HS-27A (cell line): Measurements from ENCODE around the gene TMEM270.
"Not testable (repeated sequence)": the region's sequence is repeated elsewhere in the genome, so short reads cannot be mapped to it uniquely, and the experiment has no call there.

Experiments
- DNase-seq: peaks from one replicate; pipeline ENCODE4 v3.0.0-alpha.2; 2012; ENCODE audit warnings: low read depth, missing footprints

TMEM270 gene

DNA sequence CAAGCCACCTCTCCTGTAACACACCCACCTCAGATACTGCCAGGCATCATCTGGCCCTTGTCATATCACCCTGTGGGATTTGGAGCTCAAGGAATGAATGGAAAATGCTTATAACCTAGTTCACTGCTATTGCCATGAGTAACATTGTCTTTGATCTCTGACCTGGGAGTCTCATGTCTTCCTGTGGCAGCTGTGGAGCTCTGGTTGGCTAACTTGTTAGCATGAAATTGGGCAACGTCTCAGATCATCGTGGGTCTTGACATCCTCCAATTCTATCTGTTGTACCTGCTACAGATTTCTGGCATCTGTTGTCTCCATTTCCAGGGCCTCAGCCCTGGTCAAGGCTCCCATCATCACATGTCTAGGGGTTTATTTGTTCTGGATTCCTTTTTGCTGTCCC is 2.2 kb upstream of the TMEM270 start:
- DNase-seq, result no peak

DNA sequence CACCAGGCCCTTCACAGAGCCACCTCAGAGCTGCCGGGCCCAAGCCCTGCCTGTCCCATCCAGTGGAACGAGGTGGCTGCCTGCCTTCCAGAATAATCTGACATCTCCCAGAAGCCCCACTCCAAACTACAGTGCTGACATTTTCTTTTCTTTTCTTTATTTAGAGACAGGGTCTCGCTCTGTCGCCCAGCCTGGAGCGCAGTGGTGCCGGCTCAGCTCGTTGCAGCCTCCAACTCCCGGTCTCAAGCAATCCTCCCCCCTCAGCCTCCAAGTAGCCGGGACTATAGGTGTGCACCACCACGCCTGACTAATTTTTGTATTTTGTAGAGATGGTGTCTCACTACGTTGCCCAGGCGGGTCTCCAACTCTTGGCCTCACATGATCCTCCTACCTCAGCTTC is 346 bp downstream of the TMEM270 start:
- no peak for DNase-seq

DNA sequence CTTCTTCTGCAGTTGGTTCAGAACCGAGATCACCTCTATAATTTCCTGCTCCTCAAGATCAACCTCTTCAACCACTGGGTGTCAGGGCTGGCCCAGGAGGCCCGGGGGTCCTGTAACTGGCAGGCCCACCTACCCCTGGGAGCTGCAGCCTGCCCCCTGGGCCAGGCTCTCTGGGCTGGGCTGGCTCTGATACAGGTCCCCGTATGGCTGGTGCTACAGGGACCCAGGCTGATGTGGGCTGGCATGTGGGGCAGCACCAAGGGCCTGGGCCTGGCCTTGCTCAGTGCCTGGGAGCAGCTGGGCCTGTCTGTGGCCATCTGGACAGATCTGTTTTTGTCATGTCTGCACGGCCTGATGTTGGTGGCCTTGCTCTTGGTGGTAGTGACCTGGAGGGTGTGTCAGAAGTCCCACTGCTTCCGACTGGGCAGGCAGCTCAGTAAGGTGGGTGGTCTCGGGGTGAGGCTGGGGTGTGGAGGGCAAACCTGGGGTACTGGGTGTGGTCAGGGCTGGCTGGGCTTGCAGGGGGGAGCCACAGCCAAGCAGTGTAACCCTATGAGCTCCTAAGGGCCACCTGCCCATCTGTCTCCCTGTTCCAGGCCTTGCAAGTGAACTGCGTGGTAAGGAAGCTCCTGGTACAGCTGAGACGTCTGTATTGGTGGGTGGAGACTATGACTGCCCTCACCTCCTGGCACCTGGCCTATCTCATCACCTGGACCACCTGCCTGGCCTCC is 4.2 kb downstream of the TMEM270 start:
- no peak for DNase-seq

- DNase-seq, result no peak
Measured at GRCh38 chr7:73865738-73866445, 4.9 kb downstream of the TMEM270 start.

- DNase-seq, result no peak
Measured at GRCh38 chr7:73866446-73866767, 5.4 kb downstream of the TMEM270 start.

- no peak for DNase-seq
Measured at GRCh38 chr7:73869011-73869798, 8.2 kb downstream of the TMEM270 start.

DNA sequence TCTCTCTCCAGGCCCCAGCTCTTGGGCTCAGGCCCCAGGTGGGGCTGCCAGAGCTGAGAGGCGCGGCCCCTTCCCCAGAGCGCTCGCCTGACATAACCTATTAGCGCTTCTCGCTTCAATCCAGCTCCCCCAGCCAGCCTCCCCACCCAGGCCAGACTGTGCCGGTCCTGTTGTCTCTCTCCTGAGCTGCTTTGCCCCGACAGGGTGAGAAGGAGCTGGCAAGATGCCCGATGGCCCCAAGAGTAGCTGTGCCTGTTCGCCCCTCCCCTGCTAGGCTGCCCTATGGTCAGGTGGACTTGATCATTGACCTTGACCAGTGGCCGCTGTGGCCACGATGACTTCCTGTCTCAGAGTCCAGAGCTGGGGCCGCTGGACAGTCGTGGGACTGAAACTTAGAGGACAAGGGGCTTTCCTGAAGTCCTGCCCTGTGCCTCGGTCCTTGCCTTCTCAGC is 9.1 kb downstream of the TMEM270 start:
- DNase-seq, result no peak

DNA sequence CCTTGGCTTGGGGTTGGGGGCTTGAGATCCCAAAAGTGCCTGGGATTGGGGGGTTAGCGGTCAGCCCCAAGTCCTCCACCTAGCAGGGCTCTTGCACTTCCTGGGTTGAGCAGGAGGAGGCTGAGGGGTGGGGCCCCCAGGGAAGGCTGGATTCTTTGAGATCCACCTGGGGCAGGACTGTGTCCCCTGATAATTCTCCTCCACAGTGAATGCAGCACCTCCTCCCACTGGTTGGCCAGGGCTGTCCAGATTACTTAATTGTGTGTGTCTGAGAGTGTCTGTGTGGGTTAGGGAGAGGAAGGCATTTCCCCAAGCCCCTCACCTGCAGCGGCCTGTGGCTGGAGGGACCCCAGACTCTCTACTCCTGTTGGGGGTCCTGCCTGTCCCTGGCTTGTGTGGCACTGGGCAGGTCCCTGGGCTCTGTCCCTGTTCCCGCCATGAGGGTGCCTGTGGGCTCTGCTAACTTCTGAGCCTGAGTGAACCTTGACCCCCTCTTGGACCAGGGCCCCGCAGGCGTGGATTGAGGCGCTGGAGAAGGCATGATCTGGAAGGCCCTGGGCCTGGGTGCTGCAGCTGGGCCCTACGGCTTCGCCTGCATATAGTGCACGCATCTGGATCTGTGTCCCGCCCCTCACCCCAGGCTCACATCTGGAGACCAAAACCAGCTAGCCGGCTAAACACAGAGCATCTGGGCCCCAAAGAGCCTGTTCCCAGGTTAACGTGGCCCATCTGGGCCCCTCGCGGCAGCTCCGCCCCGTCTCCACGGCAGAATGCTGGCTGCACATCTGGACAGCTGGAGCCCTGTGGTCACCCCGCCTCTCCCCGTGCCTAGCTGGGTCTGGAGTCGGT is 10.4 kb downstream of the TMEM270 start:
- no peak for DNase-seq

- DNase-seq, result no peak
Measured at GRCh38 chr7:73872056-73872908, 11.3 kb downstream of the TMEM270 start.

DNA sequence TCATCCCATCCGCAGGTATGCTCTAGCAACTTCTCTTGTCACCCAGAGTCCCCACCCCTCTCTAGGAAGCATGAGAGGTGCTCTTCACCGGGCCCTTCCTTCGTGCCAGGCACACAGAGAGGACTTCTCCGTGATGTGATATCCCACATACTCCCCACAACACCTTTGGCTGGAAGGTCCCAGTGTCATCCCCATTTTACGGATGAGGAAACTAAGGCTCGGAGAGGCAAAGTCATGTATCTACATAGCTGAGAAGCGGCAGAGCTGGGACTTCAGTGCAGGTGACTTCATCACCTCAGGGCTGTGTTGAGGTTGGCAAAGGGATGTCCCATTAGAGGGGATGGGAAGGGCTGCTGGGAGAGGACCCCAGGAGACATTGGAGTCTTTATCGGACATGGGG is 15.4 kb downstream of the TMEM270 start:
- no peak for DNase-seq

- no peak for DNase-seq
Measured at GRCh38 chr7:73876973-73877372, 16.0 kb downstream of the TMEM270 start.

DNA sequence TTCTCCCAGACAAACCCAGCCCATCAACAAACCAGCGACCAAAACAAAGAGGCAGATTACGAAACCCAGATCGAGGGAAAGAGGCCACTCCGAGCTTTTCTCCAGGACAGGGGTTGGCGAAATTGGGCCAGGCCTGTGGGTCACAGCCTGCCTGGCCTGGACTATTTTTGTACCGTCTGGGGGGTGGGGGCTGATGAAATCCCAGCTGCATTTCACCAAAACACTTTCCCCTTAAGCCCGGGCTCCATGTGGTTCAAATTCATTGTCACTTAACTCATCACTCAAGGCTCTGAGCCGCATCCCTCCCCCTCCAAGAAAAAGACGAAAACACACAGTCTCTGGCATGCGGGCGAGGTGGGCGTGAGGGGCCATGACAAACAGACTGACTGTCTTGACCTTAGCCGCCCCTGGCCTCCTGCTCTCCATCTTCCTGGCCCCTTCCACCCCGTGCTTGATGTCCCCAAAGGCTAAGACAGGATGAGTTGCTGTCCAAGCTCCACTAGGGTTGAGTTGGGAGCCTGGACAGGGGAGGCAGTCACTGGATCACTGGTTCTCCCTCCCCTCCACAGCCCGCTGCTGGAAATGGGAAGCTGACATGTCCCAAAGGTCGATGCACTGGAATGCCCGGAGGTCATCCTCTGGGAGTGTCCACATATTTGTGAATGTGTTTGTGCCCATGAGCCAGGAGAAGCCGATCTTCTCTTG is 19.2 kb downstream of the TMEM270 start:
- DNase-seq, result no peak

- no peak for DNase-seq
Measured at GRCh38 chr7:73880755-73881328, 19.9 kb downstream of the TMEM270 start.

GRCh38 chr7:73881352-73882046 is 20.5 kb downstream of the TMEM270 start:
- no peak for DNase-seq

GRCh38 chr7:73882047-73882402 is 21.1 kb downstream of the TMEM270 start:
- no peak for DNase-seq

DNA sequence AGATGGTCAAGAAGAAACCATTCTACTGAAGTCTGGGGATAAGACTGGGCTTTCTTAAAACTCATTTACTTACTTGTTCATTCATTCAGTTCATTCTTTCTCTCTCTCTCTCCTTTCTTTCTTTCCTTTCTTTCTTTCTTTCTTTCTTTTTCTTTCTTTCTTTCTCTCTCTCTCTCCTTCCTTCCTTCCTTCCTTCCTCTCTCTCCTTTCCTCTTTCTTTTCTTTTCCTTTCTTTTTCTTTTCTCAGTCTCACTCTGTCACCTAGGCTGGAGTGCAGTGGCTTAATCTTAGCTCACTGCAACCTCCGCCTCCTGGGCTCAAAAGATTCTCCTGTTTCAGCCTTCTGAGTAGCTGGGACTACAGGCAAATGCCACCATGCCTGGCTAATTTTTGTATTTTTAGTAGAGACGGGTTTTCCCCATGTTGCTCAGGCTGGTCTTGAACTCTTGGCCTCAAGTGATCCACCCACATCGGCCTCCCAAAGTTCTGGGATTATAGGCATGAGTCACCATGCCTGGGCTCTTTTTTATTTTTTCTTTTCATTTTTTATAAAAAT is 24.0 kb downstream of the TMEM270 start:
- not testable (repeated sequence) for DNase-seq

DNA sequence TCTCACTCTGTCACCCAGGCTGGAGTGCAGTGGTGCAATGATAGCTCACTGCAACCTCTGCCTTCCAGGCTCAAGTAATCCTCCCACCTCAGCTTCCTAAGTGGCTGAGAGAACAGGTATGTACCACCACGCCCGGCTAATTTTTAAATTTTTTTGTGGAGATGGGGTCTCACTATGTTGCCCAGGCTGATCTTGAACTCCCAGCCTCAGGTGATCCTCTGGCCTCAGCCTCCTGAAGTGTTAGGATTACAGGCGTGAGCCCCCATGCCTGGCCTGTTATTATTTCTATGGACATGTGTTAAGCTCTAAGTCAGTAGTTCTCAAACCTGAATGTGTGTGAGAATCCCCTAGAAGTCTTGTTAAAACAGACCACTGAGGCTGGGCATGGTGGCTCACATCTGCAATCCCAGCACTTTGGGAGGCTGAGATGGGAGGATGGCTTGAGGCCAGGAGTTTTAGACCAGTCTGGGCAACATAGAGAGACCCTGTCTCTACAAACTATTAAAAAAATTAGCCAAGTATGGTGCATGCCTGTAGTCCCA is 24.5 kb downstream of the TMEM270 start:
- DNase-seq, result no peak

DNA sequence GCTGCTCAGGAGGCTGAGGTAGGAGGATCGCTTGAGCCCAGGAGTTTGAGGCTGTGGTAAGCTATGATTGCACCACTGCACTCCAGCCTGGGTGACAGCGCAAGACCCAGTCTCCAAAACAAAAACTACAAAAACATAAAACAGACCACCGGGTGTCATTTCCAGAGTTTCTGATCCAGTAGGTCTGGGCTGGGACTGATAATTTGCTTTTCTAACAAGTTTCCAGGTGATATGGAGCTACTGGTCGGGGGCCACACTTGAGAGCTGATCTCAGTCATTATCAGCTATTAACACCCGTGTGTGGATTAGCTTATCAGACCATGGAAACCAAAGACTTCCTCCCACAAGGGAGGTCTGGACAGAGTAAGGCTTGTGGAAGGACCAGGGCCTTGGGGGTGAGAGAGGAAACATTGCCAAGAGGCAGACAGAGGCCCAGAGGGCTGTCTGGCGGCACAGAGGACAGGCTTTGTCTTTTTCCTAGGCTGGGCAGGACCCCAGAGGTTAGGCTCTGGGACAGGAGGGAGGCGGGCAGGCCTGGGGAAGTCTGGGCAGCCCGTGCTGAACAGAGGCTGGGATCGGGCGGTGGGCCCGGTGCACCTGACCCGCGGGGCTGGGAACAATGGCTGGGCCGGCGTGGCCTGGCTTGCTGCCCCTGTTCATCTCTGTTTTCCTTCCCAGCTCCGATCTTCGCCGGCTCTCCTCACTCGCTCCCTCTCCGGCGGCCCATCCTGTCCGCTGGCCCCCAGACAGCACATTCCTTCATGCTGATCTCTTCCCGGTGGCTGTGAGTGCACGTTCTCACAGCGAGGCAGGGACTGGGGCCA is 25.2 kb downstream of the TMEM270 start:
- no peak for DNase-seq
